ENCODE data around the gene ZG16.
"Not testable (repeated sequence)": the region's sequence is repeated elsewhere in the genome, so short reads cannot be mapped to it uniquely, and the experiment has no call there.

ZG16 gene

DNA sequence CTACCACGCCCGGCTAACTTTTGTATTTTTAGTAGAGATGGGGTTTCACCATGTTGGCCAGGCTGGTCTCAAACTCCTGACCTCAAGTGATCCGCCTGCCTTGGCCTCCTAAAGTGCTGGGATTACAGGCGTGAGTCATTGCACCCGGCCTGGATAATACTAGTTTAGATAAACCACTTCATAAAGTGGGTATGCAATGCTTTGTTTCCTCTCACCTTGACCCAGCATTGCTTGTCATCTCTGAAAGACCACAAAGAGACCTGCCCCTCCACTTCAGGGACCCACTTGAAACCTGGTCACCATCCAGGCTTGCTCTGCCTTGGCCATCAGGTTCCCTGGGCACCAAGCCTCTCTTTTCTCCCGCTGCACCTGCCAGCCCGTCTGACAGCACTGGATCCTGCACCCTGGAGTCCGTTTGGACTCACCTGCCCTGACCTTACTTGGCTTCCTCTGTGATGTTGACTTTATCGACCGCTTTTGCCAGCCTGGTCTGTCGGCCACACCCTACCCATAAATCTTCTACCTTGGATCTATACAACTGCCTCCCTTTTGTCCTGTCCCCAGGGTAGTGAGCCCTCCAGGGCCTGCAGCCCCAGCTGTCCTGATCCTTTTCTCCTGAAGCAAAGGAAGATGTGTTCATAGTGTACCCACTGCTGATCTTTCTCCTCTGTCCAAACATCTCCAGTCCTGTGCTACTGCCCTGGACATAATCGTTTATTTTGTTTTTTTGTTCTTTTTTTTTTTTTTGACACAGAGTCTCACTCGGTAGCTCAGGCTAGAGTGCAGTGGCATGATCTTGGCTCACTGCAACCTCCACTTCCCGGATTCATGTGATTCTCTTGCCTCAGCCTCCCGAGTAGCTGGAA, 12.7 kb upstream of the ZG16 start:
- TF ChIP-seq, protein P1, sequence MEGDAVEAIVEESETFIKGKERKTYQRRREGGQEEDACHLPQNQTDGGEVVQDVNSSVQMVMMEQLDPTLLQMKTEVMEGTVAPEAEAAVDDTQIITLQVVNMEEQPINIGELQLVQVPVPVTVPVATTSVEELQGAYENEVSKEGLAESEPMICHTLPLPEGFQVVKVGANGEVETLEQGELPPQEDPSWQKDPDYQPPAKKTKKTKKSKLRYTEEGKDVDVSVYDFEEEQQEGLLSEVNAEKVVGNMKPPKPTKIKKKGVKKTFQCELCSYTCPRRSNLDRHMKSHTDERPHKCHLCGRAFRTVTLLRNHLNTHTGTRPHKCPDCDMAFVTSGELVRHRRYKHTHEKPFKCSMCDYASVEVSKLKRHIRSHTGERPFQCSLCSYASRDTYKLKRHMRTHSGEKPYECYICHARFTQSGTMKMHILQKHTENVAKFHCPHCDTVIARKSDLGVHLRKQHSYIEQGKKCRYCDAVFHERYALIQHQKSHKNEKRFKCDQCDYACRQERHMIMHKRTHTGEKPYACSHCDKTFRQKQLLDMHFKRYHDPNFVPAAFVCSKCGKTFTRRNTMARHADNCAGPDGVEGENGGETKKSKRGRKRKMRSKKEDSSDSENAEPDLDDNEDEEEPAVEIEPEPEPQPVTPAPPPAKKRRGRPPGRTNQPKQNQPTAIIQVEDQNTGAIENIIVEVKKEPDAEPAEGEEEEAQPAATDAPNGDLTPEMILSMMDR (IDR thresholded peaks at IDR 0.05; ENCODE audit: low read length, missing control alignments): no peak
- DNase-seq (ENCODE audit: low read depth): no peak
- no peak overlapping the region for H3K4me3 ChIP-seq (replicated peaks; ENCODE audit: low read depth, low read length)

DNA sequence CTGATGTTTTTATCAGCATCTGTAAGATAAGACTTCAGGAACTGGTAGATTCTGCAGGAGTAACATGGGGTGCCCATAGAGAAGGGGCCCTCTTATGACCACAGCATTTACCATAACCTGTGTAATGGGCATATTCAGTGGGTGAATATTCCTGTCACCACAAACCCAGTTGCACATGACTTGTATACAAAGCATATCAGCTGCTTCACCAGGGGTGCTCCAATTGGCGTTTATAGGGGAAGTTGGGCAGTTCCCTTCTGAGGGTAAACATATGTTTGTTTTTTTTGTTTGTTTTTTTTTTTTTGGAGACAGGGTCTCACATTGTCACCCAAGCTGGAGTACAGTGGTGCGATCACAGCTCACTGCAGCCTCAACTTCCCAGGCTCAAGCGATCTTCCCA, 11.5 kb upstream of the ZG16 start:
- H3K4me3 ChIP-seq (replicated peaks; ENCODE audit: low read depth, low read length): no peak overlapping the region
- TF ChIP-seq, protein P1 (IDR thresholded peaks at IDR 0.05; ENCODE audit: low read length, missing control alignments): no peak
- no peak for DNase-seq (ENCODE audit: low read depth)

DNA sequence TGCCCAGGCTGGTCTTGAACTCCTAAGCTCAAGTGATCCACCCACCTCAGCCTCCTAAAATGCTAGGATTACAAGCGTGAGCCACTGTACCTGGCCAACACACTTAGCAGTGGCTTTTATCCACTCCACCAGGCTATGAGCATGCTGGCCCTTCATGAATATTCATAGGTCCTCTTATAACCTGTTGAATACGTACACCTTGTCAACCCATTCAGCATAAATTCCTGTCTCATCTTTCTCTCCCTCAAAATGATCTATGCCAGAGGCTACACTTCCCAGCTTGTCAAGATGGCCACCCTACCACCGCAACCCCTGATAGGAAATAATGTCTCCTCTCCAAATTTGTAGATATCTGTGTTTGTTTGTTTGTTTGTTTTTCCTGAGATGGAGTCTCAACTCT, 11.0 kb upstream of the ZG16 start:
- no peak for DNase-seq (ENCODE audit: low read depth)
- no peak overlapping the region for H3K4me3 ChIP-seq (replicated peaks; ENCODE audit: low read depth, low read length)
- TF ChIP-seq, protein P1 (IDR thresholded peaks at IDR 0.05; ENCODE audit: low read length, missing control alignments): no peak

DNA sequence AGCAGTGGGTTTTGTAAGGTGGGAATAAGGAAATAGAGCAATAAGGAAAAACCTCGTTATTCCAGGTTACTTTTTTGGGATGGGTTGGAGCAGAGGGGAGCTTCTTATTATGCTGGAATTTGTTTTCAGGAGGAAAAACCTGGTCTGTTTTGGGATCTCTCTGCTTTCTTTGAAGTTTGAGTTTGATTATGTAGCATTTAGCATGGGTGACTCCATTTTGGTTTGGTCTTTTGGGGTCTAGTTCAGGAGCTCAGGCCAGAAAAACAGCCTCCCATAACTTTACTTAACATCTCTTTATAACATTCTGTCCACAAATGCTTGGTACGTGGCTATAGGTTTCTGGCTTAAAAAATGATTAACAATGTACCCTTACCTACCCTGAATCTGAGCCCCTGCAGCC, 8.5 kb upstream of the ZG16 start:
- H3K4me3 ChIP-seq (replicated peaks; ENCODE audit: low read depth, low read length): no peak overlapping the region
- no peak for DNase-seq (ENCODE audit: low read depth)
- TF ChIP-seq, protein P1 (IDR thresholded peaks at IDR 0.05; ENCODE audit: low read length, missing control alignments): no peak

DNA sequence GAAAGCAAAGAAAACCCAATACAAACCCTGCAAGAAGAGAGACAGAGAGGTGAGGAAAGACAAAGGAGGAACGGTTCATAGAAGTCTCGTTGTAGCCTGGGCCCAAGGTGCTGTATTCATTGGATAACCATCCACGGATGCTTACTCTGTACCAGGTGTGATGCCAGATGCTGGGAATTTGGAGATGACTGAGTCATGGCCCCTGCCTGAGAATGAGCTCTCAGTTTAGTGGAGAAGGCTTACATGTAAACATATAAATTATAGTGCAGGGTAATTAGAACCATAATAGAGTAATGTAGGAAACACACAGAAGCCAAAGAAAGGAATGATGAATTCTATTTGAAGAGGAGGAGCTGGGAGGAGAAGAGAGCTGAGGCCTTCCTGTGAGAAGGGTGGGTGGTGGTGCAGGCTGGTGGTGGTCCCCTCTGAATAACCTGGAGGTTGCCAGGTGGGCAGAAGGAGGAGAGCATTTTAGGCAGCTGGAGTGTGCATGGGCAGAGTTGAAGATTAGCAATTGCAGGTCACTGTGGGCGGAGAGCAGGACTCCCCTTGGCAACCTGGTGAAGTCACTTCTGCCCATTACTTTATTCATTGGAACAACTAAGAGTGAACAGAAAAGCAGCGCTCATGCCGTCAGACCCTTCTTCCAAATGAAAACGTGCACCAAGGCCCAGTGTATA, 7.7 kb upstream of the ZG16 start:
- no peak overlapping the region for H3K4me3 ChIP-seq (replicated peaks; ENCODE audit: low read depth, low read length)
- no peak for DNase-seq (ENCODE audit: low read depth)
- TF ChIP-seq, protein P1 (IDR thresholded peaks at IDR 0.05; ENCODE audit: low read length, missing control alignments): no peak

DNA sequence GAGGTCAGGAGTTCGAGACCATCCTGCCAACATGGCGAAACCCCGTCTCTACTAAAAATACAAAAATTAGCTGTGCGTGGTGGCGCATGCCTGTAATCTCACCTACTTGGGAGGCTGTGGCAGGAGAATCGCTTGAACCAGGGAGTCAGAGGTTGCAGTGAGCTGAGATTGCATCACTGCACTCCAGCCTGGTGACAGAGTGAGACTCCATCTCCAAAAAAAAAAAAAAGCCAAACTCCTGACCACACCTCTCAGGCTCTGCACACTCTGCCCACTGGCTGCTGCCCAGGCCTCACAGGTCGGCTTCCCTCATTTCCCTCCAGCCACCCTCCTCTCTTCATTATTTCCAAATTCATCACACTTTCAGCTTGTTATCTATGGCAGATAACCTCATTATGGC, 5.7 kb upstream of the ZG16 start:
- not testable (repeated sequence) for DNase-seq (ENCODE audit: low read depth); H3K4me3 ChIP-seq (replicated peaks; ENCODE audit: low read depth, low read length)

DNA sequence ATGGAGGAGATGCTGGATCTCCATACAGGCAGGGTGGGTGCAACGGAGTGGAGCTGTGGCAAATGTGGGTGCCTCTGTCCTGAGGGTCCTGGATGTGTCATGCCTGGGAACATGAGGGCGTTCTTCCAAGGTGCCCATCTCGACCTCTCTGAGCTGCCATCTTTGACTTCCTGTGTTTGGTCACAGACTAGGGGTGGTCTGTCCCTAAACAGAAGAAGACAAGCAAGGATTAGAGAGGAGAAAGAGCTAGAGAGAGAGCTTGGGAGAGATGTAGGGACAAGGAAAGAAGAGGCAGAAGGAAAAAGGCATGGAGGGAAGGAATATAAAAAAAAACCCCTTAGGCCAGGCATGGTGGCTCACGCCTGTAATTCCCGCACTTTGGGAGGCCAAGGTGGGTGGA, 3.3 kb upstream of the ZG16 start:
- no peak for DNase-seq (ENCODE audit: low read depth)
- TF ChIP-seq, protein P1 (IDR thresholded peaks at IDR 0.05; ENCODE audit: low read length, missing control alignments): no peak
- H3K4me3 ChIP-seq (replicated peaks; ENCODE audit: low read depth, low read length): no peak overlapping the region

Data from fibroblast of pulmonary artery (primary cell).